GM21528 (cell line): Measurements from ENCODE around the gene SNAP29.
A peak's percentile ranks its signal among the peaks of the same experiment; 100 is the strongest.
"Not testable (repeated sequence)": the region's sequence is repeated elsewhere in the genome, so short reads cannot be mapped to it uniquely, and the experiment has no call there.

Source experiments
- ATAC-seq: cut with Tn5 transposase; IDR thresholded peaks from one replicate; pipeline ENCODE4 v1.9.1; 2021; ENCODE audit warnings: mild to moderate bottlenecking, moderate library complexity; ENCODE audit not compliant: unreplicated experiment, low FRiP score

SNAP29 gene

DNA sequence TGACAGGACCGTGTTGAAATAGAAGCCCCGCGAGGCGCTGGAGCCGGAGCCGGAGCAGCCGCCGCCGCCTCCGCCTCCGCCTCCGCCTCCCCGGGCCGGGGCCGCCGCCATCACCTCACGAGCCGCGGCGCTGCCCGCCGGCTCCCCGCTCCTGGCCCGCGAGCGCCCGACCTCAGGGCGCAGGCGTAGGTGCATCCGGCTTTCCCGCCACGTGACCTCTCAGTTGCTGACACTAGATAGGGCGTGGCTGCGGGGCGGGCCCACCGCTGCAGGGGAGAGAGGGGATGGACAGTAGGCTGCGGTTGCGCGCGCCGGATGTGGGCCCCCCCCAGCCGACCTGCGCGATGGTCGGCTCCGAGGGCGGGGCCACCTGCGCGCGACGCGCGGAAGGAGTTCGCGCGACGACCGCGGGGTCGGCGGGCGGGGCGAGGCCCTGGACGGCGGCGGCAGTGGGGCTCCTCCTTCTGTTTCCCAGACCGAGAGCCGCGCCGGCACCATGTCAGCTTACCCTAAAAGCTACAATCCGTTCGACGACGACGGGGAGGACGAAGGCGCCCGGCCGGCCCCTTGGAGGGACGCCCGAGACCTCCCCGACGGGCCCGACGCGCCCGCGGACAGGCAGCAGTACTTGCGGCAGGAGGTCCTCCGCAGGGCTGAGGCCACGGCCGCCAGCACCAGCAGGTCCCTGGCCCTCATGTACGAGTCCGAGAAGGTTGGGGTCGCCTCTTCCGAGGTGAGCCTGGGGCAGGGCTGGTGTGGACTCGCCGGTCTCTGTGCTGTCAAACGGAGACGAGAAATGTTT is at the start of gene SNAP29, which contains the start of gene PI4KA:
Gene SNAP29, plus strand, starts transcription at position 393 of the 802 bp plus-strand sequence. Its CDS starts 104 bp downstream, at position 497.
Gene PI4KA, minus strand, starts transcription at position 197 of the 802 bp plus-strand sequence. Its CDS starts 86 bp downstream, at position 111.
- ATAC-seq = peak; percentile 90

DNA sequence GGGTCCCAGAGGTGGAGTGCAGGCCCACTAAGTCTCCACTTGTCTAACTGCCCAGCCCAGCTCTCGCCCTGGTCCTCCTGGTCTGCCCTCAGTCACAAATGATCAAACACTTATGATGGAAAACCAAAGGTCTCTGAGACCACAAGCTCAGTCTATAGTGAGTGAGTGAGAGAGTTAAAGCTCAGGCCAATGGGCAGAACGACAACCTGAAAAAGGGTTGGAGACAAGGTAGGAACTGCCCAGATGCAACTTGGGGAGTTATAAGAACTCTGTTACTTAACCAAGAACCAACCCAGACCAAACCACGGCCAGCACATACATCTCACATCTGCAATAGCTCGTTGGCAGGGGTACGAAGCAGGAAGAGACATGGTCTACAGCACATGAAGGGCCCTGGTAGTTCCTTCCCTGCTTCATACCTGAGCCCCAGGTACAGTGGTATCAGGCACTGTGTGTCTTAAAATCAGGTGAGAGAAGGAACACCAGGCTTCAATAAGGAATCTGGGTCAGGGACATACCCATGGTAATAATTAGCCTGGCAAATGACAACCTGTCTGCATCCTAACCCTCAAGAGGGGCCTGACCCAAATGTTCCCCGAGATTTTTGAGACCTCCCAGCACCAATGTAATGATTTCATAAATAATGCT is 49.1 kb upstream of the SNAP29 start:
- no peak for ATAC-seq

DNA sequence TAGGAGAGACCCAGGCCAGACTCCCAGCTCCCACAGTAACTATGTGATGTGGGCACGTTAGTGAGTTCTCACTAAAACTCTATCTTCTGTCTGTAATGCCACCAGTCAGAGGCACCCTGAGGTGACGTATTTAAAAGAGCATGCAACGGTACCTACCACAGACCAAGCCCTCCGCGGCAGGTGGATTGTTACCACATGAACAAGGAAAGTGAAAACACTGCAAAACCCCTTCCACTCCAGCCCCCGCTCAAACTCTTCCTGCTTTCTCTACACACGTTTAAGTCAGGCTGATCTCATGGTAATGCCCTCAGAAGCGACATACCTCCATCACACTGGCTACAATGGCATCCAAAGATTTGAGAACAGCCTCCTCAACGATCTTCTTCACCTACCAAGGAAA is 48.2 kb upstream of the SNAP29 start:
- ATAC-seq = no peak

DNA sequence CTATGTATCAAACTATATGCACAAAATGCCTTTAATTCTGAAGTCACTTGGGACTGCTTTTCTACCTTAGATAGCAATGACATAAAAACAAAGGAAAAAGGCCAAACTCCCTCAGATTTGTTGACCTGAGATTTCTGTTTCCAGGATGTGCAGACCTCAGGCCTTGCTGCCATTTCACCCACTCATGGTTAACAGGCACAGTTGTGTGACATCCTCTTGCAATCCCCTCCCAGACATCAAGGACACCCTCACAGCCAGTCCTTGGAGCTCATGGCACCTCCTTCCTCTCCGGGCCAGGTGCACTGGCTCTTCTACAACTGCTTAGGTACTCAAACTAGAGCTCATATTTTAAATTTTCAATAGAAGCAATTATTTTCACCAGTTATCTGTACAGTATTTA is 47.6 kb upstream of the SNAP29 start:
- no peak for ATAC-seq

DNA sequence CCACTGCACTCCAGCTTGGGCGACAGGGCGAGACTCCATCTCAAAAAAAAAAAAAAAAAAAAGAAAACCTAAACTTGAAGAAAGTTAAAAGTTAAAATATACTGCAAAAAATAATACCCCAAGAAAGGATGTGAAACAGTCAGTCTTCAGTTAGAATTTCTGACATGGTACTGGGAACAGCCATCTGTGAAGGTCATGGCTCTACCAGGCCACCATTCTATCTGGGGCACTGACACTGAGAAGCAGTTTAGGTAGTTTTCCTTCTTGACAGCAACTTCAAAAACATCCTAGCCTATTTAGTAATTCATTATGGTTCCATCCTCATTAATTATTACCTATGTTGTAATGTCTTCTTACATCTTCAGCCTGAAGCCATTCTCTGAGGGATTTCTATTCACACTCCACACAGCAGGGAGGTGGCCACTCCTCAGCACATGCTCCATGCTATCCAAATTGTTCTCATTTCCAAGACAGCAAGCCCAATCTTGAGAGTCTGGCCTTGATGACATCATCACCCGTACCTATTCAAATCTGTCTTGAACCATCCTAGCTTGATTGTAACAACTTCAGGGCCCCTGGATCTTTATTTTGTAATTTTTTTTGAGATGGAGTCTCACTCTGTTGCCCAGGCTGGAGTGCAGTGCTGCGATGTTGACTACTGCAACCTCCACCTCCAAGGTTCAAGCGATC is 46.7 kb upstream of the SNAP29 start:
- no peak for ATAC-seq

DNA sequence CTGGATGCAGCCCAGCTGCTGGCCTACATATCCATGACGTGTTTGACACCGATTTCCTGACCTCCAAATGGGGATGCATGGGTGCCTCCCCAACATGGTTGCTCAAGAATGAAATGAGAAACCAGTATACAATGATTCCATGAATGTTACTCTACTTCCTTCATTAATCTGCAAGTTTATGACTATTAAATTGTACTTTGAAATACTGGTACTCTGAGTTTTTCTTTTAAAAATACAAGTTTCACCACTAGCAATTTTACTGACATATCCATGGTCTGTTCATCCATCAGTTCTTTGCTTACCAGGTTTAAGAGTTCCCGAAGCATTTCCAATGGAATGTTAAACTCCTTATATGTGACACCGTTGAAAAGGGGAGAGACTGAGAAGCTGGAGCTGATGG is 45.8 kb upstream of the SNAP29 start:
- no peak for ATAC-seq

DNA sequence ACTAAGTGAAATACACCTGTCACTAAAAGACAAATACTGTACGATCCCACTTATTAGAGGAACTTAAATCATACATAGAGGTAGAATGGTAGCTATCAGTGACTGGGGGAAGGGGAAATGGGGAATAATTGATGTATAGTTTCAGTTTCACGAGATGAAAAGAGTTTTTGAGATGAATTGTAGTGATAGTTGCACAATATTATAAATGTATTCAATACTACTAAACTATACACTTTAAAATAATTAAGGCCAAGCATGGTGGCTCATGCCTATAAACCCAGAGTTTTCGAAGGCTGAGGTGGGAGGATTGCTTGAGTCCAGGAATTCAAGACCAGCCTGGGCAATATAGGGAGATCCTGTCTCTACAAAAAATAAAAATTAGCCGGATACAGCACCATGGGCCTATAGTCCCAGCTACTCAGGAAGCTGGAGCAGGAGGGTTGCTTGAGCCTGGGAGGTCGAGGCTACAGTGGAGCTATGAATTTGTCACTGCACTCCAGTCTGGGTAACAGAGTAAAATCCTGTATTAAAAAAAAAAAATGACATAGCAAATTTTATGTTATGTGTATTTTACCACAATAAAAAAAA is 44.5 kb upstream of the SNAP29 start:
- no peak for ATAC-seq

DNA sequence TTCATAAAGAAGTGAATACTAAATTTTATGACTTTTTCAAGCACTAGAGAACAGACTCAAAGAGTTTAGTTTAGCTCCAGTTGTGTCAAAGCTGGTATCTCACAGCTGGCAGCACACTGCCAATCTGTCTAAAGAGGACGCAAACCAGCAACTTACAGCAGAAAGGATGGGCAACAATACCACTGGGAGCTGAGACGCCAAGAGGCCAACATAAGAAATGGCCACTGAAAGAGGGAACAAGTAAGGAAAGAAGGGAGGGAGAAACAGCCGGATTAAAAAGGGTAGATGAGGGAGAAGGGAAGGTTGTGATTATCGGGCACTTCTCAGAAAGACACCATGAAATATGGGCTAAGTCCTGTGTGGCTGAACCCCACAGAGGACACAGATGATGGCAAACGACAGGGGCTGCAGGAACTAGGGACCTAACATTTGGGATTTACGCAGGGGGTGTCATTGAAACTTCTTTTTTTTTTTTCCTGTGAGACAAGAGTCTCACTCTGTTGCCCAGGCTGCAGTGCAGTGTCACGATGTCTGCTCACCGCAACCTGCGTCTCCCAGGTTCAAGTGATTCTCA is 43.2 kb upstream of the SNAP29 start:
- no peak for ATAC-seq

DNA sequence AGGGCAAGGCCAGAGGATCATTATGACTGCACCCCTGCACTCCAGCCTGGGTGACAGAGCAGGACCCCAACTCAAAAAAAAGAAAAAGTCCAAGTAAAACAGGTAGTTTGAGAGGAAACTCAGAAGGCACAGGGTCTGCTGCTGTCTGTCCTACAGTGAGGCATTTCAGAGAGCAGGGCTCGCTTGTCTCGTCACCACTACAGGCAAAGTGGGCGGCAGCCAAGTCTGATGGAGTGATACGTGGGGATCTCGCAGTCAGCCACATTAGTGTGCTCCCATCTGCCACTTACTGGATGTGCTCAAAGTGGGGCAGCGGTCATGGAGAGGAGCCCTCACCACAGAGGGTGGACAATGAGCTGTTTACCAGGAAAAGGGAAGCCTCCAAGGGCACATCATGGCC is 42.2 kb upstream of the SNAP29 start:
- ATAC-seq = no peak

DNA sequence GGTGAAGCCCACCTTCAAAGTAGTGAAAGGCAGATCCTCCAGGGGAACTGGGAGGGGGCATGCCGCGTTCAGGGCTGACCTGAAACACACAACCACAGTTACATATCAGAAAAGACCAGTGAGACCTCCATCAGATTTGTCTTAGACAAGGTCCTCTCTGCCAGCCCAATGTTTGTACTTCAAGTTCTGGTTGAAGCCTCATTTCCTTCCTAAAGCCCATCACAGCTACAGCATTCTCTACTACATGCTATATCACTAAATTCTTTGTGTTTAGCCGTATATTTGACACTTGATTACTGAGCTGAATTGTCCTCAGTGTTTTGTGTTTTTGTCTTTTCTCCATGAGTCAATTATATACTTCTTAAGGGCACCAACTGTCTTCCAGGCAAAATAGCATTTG is 40.3 kb upstream of the SNAP29 start:
- no peak for ATAC-seq

DNA sequence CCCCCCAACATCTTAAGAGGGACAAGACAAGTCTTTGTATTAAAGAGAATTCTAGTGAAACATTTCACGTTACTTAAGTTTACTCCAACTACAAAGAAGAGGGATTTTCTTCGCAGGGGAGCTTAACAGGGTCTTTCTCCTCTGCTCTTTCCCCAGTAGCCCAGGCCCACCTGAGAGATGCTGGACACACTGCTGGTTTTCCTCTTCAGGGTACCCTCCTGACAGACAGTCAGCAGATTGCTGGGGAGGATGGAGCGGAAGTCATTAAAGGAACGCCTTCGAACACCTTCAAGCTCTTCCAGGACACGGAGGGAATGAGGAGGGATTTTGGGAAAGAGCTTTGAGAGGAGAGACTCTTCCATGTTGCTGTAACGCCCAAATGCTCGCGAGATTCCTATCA is 39.3 kb upstream of the SNAP29 start:
- no peak for ATAC-seq

DNA sequence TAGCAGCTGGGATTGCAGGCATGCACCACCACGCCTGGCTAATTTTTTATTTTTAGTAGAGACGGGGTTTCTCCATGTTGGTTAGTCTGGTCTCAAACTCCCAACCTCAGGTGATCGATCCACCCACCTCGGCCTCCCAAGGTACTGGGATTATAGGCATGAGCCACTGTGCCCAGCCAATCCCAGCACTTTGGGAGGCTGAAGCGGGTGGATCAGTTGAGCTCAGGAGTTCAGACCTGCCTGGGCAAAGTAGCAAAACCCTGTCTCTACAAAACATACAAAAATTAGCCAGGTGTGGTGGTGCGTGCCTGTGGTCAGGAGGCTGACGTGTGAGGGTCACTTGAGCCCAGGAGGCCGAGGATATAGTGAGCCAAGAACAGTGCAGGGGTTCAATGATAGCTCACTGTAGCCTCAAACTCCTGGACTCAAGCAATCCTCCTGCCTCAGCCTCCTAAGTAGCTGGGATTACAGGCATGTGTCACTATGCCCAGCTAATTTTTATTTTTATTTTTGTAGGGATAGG is 37.0 kb upstream of the SNAP29 start:
- ATAC-seq = not testable (repeated sequence)

DNA sequence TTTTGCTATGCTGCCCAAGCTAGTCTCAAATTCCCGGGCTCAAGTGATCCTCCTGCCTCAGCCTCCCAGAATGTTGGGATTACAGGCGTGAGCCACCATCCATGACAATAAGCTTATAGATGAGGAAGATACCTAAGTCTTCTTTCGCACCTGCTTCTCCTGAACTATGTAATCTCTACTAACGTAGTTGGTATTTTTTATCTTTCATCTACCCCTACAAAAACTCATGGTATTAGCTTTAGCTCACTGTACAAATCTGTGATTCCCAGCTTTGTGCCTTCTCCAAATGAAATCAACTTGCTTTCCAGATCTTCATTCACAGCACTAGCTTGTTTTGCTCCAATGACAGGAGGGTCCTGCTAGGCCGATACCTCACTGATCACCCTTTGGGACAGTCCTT is 36.6 kb upstream of the SNAP29 start:
- no peak for ATAC-seq

DNA sequence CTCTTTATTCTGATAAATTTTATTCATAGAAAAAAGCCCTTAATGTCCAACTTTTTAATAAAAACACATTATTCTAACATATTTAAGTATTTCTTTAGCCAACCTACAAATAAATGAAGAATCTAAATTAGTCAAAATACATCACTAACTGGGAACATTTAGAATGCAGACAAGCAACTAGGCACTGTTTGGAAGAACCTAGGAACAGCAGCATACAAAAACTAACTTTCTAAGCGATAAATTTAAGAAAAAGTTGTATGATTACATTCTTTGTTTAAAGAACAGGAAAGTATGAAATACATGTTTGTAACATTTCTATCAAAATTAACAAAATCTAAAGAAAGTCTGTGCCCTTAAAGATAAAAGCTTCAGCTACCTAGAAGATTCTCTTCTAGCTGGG is 35.5 kb upstream of the SNAP29 start:
- no peak for ATAC-seq

DNA sequence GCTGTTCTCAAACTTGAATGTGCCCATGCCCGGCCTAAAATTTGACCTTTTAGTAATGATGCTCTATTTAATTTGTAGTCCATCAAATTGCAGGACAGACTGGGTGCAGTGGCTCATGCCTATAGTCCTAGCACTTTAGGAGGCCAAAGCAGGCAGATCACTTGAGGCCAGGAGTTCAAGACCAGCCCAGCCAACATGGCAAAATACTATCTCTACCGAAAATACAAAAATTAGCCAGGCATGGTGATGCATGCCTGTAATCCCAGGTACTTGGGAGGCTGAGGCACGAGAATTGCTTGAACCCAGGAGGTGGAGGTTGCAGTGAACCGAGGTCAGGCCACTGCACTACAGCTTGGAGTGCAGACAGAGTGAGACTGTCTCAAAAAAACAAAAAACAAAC is 33.6 kb upstream of the SNAP29 start:
- ATAC-seq = not testable (repeated sequence)

DNA sequence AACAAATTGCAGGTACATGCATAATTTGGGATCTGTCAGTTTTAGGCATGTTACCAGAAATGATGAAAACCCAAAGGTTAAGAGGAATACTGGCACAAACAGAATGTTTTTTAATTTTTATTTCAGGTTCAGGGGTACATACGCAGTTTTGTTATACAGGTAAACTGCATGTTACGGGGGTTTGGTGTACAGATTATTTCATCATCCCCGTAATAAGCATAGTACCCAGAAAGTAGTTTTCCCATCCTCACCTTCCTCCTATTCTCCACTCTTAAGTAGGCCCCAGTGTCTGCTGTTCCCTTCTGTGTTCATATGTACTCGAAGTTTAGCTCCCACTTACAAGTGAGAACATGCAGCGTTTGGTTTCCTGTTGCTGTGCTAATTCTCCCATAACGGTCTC is 33.2 kb upstream of the SNAP29 start:
- no peak for ATAC-seq

DNA sequence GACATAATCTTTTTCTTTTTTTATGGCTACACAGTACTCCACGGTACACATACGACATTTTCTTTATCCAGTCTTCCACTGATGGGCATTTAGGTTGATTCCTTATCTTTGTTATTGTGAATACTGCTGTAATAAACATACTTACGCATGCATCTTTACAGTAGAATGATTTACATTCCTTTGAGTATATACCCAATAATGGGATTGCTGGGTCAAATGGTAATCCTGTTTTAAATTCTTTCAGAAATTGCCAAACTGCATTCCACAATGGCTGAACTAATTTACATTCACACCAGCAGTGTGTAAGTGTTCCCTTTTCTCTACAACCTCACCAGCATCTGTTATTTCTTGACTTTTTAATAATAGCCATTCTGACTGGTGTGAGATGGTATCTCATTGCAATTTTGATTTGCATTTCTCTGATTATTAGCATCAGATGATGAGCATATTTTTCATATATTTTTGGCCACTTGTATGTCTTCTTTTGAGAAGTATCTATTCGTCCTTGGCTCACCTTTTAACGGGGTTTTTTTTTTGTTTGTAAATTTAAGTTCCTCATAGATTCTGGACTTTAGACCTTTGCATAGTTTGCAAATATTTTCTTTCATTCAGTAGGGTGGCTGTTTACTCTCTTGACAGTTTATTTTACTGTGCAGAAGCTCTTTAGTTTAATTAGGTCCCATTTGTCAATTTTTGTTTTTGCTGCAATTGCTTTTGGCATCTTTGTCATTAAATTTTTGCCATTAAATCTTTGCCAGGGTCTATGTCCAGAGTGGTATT is 32.2 kb upstream of the SNAP29 start:
- not testable (repeated sequence) for ATAC-seq

DNA sequence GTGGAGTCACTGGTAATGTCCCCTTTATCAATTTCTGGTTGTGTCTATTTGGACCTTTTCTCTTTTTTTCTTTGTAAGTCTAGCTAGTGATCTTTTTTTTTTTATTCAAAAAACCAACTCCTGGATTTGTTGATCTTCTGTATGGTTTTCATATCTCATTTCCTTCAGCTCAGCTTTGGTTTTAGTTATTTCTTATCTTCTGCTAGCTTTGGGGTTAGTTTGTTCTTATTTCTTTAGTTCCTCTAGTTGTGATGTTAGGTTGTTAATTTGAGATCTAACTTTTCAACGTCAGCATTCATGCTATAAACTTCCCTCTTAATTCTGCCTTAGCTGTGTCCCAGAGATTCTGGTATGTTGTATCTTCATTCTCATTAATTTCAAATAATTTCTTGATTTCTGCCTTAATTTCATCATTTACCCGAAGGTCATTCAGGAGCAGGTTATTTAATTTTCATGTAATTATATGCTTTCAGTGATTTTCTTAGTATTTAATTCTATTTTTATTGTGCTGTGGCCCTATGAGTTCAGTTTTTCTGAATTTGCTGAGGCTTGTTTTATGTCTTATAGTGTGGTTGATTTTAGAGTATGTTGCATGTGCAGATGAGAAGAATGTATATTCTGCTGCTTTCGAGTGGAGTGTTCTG is 29.2 kb upstream of the SNAP29 start:
- no peak for ATAC-seq

DNA sequence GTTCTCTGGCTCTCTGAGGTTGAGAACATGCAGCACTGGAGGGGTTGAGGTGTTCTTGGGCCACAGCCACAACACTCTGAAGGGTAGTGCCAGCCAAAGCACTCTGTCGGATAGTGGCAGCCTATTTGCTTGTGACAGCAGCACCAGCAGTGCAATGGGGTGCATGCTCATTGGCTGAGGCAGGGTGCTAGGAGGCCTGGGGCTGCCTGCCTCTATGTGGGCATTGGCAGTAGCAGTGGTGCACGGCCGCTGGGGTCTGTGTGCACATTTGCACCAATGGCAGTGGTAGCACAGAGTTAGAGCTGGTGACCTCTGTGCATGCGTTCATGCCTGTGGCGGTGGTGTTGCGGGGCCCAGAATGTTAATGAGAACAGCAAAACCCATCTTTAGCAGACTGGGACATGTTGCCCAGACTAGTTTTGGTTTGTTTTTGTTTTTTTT is 25.6 kb upstream of the SNAP29 start:
- no peak for ATAC-seq
